ENCODE measurements around the gene TMEM63B.

TMEM63B gene

GRCh38 chr6:44116641-44117382 is 10.5 kb upstream of the TMEM63B start:
- FAIRE-seq = peak; percentile 95
- DNase-seq (ENCODE audit: low spot score) = peak; percentile 92

- FAIRE-seq (no peak), DNase-seq (ENCODE audit: low spot score) (peak; percentile 59)
Observed at GRCh38 chr6:44117397-44118128, 9.8 kb upstream of the TMEM63B start.

- no peak for FAIRE-seq
- DNase-seq (ENCODE audit: low spot score) = no peak
Observed at GRCh38 chr6:44119704-44120262, 7.6 kb upstream of the TMEM63B start.

- no peak for DNase-seq (ENCODE audit: low spot score)
- no peak for FAIRE-seq
Observed at GRCh38 chr6:44120692-44121443, 6.5 kb upstream of the TMEM63B start.

- DNase-seq (ENCODE audit: low spot score) (no peak), FAIRE-seq (no peak)
Observed at GRCh38 chr6:44122801-44123200, 4.6 kb upstream of the TMEM63B start.

GRCh38 chr6:44123544-44123943 is 3.8 kb upstream of the TMEM63B start:
- FAIRE-seq = no peak
- no peak for DNase-seq (ENCODE audit: low spot score)

- DNase-seq (ENCODE audit: low spot score) = peak; percentile 55
- no peak for FAIRE-seq
Observed at GRCh38 chr6:44126320-44127149, 819 bp upstream of the TMEM63B start.

GRCh38 chr6:44128020-44128917 is 915 bp downstream of the TMEM63B start:
- no peak for DNase-seq (ENCODE audit: low spot score)
- no peak for FAIRE-seq

GRCh38 chr6:44129841-44130322 is 2.5 kb downstream of the TMEM63B start:
- FAIRE-seq (no peak), DNase-seq (ENCODE audit: low spot score) (no peak)

GRCh38 chr6:44131892-44132291 is 4.5 kb downstream of the TMEM63B start:
- DNase-seq (ENCODE audit: low spot score) (no peak), FAIRE-seq (no peak)

GRCh38 chr6:44132476-44132875 is 5.1 kb downstream of the TMEM63B start:
- no peak for DNase-seq (ENCODE audit: low spot score)
- FAIRE-seq = no peak

GRCh38 chr6:44133003-44133931 is 5.9 kb downstream of the TMEM63B start:
- DNase-seq (ENCODE audit: low spot score) = no peak
- no peak for FAIRE-seq

GRCh38 chr6:44133981-44134711 is 6.8 kb downstream of the TMEM63B start:
- DNase-seq (ENCODE audit: low spot score) (no peak), FAIRE-seq (no peak)

GRCh38 chr6:44135173-44135758 is 7.9 kb downstream of the TMEM63B start:
- no peak for FAIRE-seq
- no peak for DNase-seq (ENCODE audit: low spot score)

GRCh38 chr6:44135875-44136274 is 8.5 kb downstream of the TMEM63B start:
- DNase-seq (ENCODE audit: low spot score) = no peak
- no peak for FAIRE-seq

- no peak for FAIRE-seq
- DNase-seq (ENCODE audit: low spot score) = no peak
Observed at GRCh38 chr6:44138717-44139350, 11.5 kb downstream of the TMEM63B start.

GRCh38 chr6:44139351-44139743 is 12.0 kb downstream of the TMEM63B start:
- FAIRE-seq (no peak), DNase-seq (ENCODE audit: low spot score) (no peak)

Measured in RCC 7860 (cell line).